ENCODE measurements around the gene ERVK3-1.
"Not testable (repeated sequence)": the region's sequence is repeated elsewhere in the genome, so short reads cannot be mapped to it uniquely, and the experiment has no call there.

ERVK3-1 gene

GRCh38 chr19:58305065-58305931 is at the start of gene ERVK3-1:
Gene ERVK3-1 (plus strand): TSS chr19:58305377. CDS start chr19:58312169, 6,792 bp downstream.
- peak; percentile 90 for DNase-seq (ENCODE audit: low read depth)

- not testable (repeated sequence) for DNase-seq (ENCODE audit: low read depth)
Measured at GRCh38 chr19:58258259-58258658, 46.9 kb upstream of the ERVK3-1 start.

- DNase-seq (ENCODE audit: low read depth): no peak
Measured at GRCh38 chr19:58261600-58261967, 43.6 kb upstream of the ERVK3-1 start.

GRCh38 chr19:58261968-58262921 is 42.9 kb upstream of the ERVK3-1 start:
- no peak for DNase-seq (ENCODE audit: low read depth)

GRCh38 chr19:58262922-58263296 is 42.3 kb upstream of the ERVK3-1 start:
- DNase-seq (ENCODE audit: low read depth): no peak

GRCh38 chr19:58265100-58265499 is 40.1 kb upstream of the ERVK3-1 start:
- DNase-seq (ENCODE audit: low read depth): no peak

- no peak for DNase-seq (ENCODE audit: low read depth)
Measured at GRCh38 chr19:58268344-58268743, 36.8 kb upstream of the ERVK3-1 start.

GRCh38 chr19:58274771-58275201 is 30.4 kb upstream of the ERVK3-1 start:
- DNase-seq (ENCODE audit: low read depth): no peak

GRCh38 chr19:58275564-58275963 is 29.6 kb upstream of the ERVK3-1 start:
- DNase-seq (ENCODE audit: low read depth): no peak

GRCh38 chr19:58277197-58277596 is 28.0 kb upstream of the ERVK3-1 start:
- DNase-seq (ENCODE audit: low read depth): no peak

GRCh38 chr19:58277748-58278540 is 27.2 kb upstream of the ERVK3-1 start:
- no peak for DNase-seq (ENCODE audit: low read depth)

- DNase-seq (ENCODE audit: low read depth): peak; percentile 97
Measured at GRCh38 chr19:58278541-58279041, 26.6 kb upstream of the ERVK3-1 start, which contains the start of gene ZNF8. Gene ZNF8 (plus strand): TSS chr19:58278955. CDS start chr19:58279082, 127 bp downstream.

- peak; percentile 24 for DNase-seq (ENCODE audit: low read depth)
Measured at GRCh38 chr19:58279042-58279924, 25.9 kb upstream of the ERVK3-1 start.

- no peak for DNase-seq (ENCODE audit: low read depth)
Measured at GRCh38 chr19:58279925-58280316, 25.3 kb upstream of the ERVK3-1 start.

- DNase-seq (ENCODE audit: low read depth): no peak
Measured at GRCh38 chr19:58284199-58284598, 21.0 kb upstream of the ERVK3-1 start.

- DNase-seq (ENCODE audit: low read depth): no peak
Measured at GRCh38 chr19:58291943-58292342, 13.2 kb upstream of the ERVK3-1 start.

- DNase-seq (ENCODE audit: low read depth): no peak
Measured at GRCh38 chr19:58294743-58295374, 10.3 kb upstream of the ERVK3-1 start.

- no peak for DNase-seq (ENCODE audit: low read depth)
Measured at GRCh38 chr19:58296104-58296503, 9.1 kb upstream of the ERVK3-1 start.

- DNase-seq (ENCODE audit: low read depth): no peak
Measured at GRCh38 chr19:58300620-58301019, 4.6 kb upstream of the ERVK3-1 start.

- DNase-seq (ENCODE audit: low read depth): no peak
Measured at GRCh38 chr19:58304255-58304654, 922 bp upstream of the ERVK3-1 start.

Measured in activated T-helper 9 cell treated with anti-CD3 and anti-CD28 coated beads, Interleukin-2, amount 50 U/mL, for 16 hours (primary cell).